OCI-LY3 (cell line): Measurements from ENCODE around the gene GIPR.

Experiments used
- H2AFZ ChIP-seq: fragments of 200-600, 300-600 bp; shearing (Covaris generic); 2 replicates; pipeline ENCODE4 v1.6.0; 2014; ENCODE audit warnings: antibody characterized with exemption, low read depth, low read length
- H3K27ac ChIP-seq: fragments of 200-600, 300-600 bp; sonication (generic); 2 replicates; pipeline ENCODE4 v1.5.1; 2014; ENCODE audit warnings: mild to moderate bottlenecking, low read length, moderate library complexity, mixed read lengths
- H3K27me3 ChIP-seq: fragments of 200-600, 300-600 bp; sonication (generic); 2 replicates; pipeline ENCODE4 v1.6.1; 2014; ENCODE audit warnings: low read depth, low read length, mixed read lengths
- H3K36me3 ChIP-seq: fragments of 200-600, 300-600 bp; sonication (generic); replicated peaks from 2 replicates; pipeline ENCODE3; 2014; ENCODE audit warnings: low read depth, low read length, mixed read lengths
- H3K4me1 ChIP-seq: fragments of 300-600, 200-600 bp; sonication (generic); 2 replicates; pipeline ENCODE4 v1.6.1; 2014; ENCODE audit warnings: low read length, mixed read lengths
- H3K4me2 ChIP-seq: fragments of 200-600, 300-600 bp; sonication (generic); 2 replicates; pipeline ENCODE4 v1.6.1; 2014; ENCODE audit warnings: low read length, mixed read lengths
- H3K4me3 ChIP-seq: fragments of 300-600, 200-600 bp; sonication (generic); 2 replicates; pipeline ENCODE4 v1.5.1; 2014; ENCODE audit warnings: antibody characterized with exemption, mild to moderate bottlenecking, low read length, moderate library complexity
- H3K79me2 ChIP-seq: fragments of 300-600, 200-600 bp; shearing (Covaris generic); 2 replicates; pipeline ENCODE4 v1.6.1; 2014; ENCODE audit warnings: mild to moderate bottlenecking, low read length, mixed read lengths
- H3K9ac ChIP-seq: fragments of 300-600, 200-600 bp; shearing (Covaris generic); 2 replicates; pipeline ENCODE4 v1.6.0; 2014; ENCODE audit warnings: mild to moderate bottlenecking, low read length, moderate library complexity
- H3K9me3 ChIP-seq: fragments of 200-600, 300-600 bp; shearing (Covaris generic); 2 replicates; pipeline ENCODE4 v1.6.1; 2014; ENCODE audit warnings: low read length, mixed read lengths; ENCODE audit not compliant: insufficient read depth
- H4K20me1 ChIP-seq: fragments of 200-600, 300-600 bp; sonication (generic); 2 replicates; pipeline ENCODE4 v1.6.1; 2016; ENCODE audit warnings: low read length, mixed read lengths; ENCODE audit not compliant: insufficient read depth
- EZH2phosphoT487 ChIP-seq: fragments of 200-600 bp; shearing (Covaris generic); IDR thresholded peaks from 2 replicates; pipeline ENCODE4 v1.6.1; 2018; ENCODE audit warnings: antibody characterized with exemption, mixed run types, low read depth
- TF ChIP-seq, protein P1 (sequence below): fragments of 200-600, 300-600 bp; sonication (generic); IDR thresholded peaks from 2 replicates; pipeline ENCODE4 v1.5.1; 2014; ENCODE audit warnings: antibody characterized with exemption, low read length, low read depth

GIPR gene

DNA sequence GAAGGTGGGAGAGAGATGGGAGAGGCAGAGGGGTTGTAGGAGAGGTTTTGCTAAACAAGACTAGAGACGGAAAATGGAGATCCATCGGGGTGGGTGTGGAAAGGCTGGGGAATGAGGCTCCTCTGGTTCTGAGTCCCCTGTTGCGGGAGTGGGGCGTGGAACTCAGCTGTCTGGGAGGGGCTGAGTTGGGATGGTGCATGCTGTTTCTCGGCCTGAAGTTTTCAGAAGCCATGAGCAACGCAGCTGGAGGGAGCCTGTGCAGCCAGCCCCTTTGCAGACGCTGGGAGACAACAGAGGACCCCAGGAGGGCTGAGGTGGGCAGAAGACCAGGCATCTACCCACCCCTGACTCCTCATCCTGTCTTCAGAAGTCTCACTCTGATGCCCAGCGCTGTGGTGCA lies 7.4 kb upstream of the GIPR start:
- no peak for TF ChIP-seq EZH2phosphoT487
- TF ChIP-seq, protein P1, sequence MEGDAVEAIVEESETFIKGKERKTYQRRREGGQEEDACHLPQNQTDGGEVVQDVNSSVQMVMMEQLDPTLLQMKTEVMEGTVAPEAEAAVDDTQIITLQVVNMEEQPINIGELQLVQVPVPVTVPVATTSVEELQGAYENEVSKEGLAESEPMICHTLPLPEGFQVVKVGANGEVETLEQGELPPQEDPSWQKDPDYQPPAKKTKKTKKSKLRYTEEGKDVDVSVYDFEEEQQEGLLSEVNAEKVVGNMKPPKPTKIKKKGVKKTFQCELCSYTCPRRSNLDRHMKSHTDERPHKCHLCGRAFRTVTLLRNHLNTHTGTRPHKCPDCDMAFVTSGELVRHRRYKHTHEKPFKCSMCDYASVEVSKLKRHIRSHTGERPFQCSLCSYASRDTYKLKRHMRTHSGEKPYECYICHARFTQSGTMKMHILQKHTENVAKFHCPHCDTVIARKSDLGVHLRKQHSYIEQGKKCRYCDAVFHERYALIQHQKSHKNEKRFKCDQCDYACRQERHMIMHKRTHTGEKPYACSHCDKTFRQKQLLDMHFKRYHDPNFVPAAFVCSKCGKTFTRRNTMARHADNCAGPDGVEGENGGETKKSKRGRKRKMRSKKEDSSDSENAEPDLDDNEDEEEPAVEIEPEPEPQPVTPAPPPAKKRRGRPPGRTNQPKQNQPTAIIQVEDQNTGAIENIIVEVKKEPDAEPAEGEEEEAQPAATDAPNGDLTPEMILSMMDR: no peak
- Histone ChIP-seq H3K9me3 (no peaks in the 10 kb centered on the region), H2AFZ (no peak overlapping the region), H3K4me2 (no peak overlapping the region), H3K27me3 (peaks cover 12% of the 10 kb centered on the region; the same call in 1 of the 2 replicates), H3K36me3 (no peaks in the 10 kb centered on the region), H3K4me1 (no peaks in the 10 kb centered on the region), H3K4me3 (no peak overlapping the region), H3K9ac (no peak overlapping the region), H3K79me2 (no peaks in the 10 kb centered on the region), H3K27ac (no peak overlapping the region), H4K20me1 (no peaks in the 10 kb centered on the region)

DNA sequence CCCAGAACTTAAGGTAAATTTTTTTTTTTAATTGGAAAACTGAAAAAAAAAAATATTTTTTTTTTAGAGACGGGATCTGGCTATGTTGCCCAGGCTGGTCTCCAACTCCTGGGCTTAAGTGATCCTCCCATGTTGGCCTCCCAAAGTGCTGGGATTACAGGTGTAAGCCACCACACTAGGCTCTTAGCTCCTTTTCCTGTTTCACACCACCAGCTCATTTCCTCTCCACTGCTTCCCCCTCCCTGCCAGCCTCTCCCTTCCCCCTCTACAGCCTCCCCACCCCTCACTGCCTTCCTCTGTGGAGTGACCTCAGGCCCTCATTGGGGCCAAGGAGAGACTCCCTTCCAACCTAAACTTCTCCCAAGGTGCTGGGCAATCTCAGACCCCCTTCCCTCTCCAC lies 4.2 kb upstream of the GIPR start:
- Histone ChIP-seq H2AFZ (no peak overlapping the region), H3K27me3 (peaks cover 12% of the 10 kb centered on the region; the same call in 1 of the 2 replicates), H3K9me3 (no peaks in the 10 kb centered on the region), H3K4me2 (no peak overlapping the region), H3K4me3 (no peak overlapping the region), H3K4me1 (peaks cover 5% of the 10 kb centered on the region), H3K79me2 (no peaks in the 10 kb centered on the region), H4K20me1 (no peaks in the 10 kb centered on the region), H3K9ac (no peak overlapping the region), H3K36me3 (no peaks in the 10 kb centered on the region), H3K27ac (no peak overlapping the region)
- TF ChIP-seq, protein P1: no peak
- no peak for TF ChIP-seq EZH2phosphoT487

DNA sequence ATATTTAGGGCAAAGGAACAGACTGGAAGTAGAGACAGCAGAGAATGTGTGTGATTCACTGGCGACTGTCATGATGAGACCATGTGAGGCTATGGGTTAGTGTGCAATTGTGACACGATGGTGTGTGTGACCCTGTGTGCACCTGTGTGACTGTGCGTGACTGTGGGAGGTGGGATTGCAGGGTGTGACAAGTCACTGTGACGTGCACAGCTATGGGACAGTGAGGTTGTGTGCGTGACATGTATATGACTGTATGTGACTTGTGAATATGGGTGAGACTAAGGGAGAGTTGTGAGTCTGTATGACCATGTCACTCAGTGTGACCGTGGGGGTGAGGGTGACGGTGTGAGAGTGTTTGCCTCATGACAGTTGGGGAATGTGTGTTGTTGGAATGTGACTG lies 3.4 kb upstream of the GIPR start:
- Histone ChIP-seq H3K4me2 (no peak overlapping the region), H3K4me3 (no peak overlapping the region), H3K27me3 (0 out of 2 replicates have a peak, but pooled peaks cover 7% of the 10 kb centered on the region), H3K79me2 (no peaks in the 10 kb centered on the region), H3K4me1 (peaks cover 10% of the 10 kb centered on the region), H2AFZ (no peak overlapping the region), H4K20me1 (no peaks in the 10 kb centered on the region), H3K9me3 (no peaks in the 10 kb centered on the region), H3K27ac (no peak overlapping the region), H3K36me3 (no peaks in the 10 kb centered on the region), H3K9ac (no peak overlapping the region)
- TF ChIP-seq, protein P1: no peak
- TF ChIP-seq EZH2phosphoT487: no peak

DNA sequence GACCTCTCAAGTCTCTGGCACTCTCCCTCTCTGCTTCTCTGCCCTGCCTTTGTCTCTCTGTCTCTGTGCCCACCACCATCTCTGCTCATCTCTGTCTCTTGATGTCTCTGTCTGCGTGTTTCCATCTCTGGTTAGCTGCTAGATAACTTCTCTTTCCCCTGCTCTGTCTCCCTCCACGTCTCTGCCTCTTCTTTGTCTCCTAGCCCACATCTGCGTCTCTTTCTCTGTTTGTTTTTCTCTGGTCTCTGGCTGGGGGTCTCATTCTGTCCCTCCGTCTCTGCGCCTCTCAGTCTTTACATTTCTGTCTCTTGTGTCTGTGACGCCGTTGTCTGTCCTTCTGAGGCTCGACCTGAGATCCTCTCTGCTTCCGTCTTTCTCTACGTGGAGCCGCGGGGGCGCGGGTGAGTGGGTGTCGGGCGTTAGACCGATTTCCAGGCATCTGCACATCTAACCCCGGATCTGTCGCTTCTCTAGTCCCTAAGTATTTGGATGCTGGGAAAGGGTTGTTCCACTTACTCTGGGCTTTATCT lies 386 bp downstream of the GIPR start:
- Histone ChIP-seq H3K79me2 (no peaks in the 10 kb centered on the region), H2AFZ (peak overlapping the region; percentile 59), H3K27ac (no peak overlapping the region), H3K4me1 (peaks cover 10% of the 10 kb centered on the region), H4K20me1 (no peaks in the 10 kb centered on the region), H3K36me3 (no peaks in the 10 kb centered on the region), H3K4me3 (peak overlapping the region; percentile 80), H3K9ac (peak overlapping the region; percentile 76), H3K27me3 (0 out of 2 replicates have a peak, but pooled peaks cover 3% of the 10 kb centered on the region), H3K4me2 (peak overlapping the region; percentile 98), H3K9me3 (no peaks in the 10 kb centered on the region)
- no peak for TF ChIP-seq EZH2phosphoT487
- TF ChIP-seq, protein P1: no peak
